Stimulated activated CD8-positive, alpha-beta memory T cell treated with anti-CD3 and anti-CD28 coated beads, Interleukin-12 subunit alpha, Interleukin-12 subunit beta, amount 100 ng/mL, for 24 hours (primary cell): ENCODE measurements around the gene ROR1.

Experiments
- DNase-seq: peaks from one replicate; pipeline ENCODE4 v3.0.0-alpha.2; 2020; ENCODE audit errors: extremely low read depth

Gene ROR1

DNA sequence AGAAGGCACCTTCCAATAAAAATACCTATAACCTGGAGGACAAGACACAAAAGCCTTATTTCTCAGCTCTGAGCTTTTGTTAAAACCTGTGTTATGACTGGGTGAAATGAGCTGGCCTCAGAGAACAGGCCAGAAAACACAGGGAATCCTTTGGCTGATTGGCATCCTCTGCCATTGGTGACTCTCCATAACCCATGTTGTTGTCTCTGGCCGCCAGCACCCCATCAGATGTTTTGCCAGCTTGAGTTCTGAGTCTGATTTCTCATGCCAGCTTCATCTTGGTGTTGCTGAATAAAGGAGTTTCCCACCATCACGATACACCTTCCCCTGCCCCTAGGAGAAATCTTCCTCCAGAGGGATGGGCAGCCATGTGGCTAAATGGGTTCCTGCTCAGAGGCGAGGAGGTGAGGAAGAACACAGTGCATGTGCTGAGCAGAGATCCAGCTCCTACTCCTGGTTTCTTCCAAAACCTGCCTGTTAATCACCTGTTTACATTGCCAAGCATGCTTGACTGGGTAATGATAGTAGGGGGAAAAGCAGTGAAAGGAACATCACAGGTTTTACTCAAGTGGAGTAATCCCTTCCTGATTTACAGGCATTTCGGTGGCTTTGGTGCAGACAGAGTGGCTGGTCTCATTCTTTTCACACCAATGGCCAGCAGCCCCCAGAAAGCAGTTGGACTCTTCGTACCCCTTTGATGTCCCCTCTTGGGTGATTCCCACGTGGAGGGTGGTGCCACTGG lies 109.8 kb downstream of the ROR1 start:
- no peak for DNase-seq

DNA sequence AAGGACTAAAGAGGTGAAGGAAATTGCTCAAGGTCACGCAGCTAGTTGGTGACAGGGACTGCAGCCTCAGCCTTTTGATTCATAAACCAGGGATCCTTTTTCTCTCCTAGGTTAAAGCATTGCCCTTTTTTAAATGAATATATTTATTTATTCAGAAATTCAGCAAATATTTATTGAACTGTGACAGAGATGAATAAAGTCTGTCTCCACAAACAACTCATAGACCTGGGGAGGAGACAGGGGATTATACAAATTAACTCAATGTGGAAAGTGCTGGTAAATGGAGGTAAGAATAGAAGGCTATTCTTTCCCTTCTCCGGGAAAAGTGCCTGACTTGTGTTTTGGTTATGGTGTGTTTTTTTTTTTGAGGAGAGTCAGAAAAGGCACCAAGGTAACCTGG lies 110.7 kb downstream of the ROR1 start:
- no peak for DNase-seq

DNA sequence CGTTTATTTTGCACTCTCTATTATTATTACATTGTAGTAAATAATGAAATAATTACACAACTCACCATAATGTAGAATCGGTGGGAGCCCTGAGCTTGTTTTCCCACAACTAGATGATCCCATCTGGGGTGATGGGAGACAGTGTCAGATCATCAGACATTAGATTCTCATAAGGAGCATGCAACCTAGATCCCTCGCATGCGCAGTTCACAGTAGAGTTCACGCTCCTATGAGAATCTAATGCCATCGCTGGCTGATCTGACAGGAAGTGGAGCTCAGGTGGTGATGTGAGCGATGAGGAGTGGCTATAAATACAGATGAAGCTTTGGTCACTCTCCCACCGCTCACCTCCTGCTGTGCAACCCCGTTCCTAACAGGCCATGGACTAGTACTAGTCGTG lies 112.1 kb downstream of the ROR1 start:
- DNase-seq, result no peak

DNA sequence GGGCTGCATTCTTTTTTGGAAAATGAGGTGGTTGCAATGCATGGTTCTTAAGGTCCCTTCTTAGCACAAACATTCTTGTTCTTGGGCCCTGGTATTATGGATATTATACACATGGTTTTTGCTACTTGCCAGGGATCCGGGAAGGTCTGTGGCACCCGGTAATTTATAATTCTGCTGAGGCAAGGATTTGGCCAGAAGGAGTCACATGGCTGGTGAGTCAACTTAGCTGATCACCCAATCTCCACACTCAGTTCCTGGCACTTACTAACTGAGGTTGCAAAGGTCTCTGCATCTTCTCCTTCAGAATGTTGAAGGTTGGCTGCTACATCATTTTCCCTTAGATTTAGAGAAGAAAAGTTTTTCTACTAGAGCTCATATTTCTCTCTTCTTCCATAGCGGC lies 112.5 kb downstream of the ROR1 start:
- no peak for DNase-seq

DNA sequence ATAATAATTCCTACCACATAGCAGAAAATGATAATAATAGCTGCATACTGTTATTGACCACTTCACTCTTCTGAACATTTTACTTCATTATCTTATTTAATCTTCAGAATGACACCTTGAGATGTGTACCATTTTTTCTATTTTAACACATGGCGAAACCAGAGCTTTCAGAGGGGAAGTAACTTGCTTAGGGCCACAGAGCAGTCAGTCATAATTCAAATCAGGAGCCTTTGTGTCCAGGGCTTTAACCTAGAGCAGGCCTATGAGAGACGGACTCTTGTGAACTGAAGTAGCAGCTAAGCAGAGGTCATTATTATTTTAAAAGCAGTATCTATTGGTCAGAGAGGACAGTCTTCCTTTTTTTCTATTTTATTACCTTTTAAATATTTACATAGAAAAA lies 114.0 kb downstream of the ROR1 start:
- DNase-seq, result no peak

DNA sequence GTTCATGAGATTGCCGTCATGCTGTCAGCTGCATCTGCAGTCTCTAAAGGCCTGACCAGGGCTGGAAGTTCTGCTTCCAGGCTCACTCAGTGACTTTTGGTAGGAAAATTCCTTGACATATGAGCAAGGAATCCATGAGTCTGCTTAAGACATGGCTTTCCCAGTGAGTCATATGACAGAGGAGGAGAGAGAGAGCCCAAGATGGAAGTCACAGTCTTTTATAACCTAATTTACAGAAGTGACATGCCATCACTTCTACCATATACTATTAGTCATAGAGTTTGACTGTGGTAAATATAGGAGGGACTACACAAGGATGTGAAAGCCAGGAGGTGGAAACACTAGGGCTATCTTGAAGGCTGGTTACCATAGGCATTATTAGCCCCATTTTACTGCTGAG lies 115.2 kb downstream of the ROR1 start:
- no peak for DNase-seq

DNA sequence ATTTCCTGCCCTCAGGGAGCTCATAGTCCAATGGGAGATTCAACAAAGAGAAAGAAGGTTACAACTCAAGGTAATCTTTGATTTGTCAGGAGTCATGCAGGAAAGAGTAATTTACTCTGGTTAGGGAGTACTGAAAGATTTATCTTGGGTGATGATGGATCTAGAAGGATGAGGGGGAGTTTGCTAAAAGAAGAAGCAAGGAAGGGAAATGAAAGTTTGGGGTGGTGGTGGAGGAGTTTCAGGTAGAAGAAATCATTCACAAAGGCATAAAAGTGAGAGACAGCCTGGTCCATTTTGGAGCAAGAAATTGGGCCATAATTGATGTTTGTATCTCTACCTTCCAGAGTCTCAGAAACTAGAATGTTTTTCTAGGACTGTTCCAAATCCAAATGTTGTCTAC lies 116.7 kb downstream of the ROR1 start:
- no peak for DNase-seq

DNA sequence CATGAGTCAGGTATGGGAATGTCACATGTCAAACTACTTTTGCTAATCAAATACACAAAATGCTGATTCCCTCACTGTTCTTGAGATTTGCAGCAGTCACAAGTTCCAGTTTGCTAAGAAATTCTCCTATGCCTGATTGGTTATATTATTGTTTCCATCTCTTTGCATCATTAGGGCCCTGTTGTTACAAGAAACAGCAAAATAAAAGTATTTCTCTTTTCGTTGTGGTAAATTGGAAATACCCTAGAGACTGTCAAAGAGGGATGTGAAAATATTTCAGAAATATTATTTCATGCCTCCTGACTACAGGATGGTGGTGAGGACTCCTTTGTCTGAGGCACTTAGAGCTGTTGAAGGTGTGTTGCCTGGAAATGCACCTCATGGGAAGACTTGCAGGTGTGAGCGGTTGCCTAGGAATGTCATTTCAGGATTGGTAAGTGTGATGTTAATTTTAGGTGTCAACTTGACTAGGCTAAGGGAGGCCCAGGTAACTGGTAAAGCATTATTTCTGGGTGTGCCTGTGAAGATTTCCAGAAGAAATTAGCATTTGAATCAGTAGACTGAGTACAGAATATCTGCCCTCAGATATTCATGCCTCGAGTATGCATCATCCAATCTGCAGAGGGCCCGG lies 117.4 kb downstream of the ROR1 start:
- DNase-seq, result no peak

DNA sequence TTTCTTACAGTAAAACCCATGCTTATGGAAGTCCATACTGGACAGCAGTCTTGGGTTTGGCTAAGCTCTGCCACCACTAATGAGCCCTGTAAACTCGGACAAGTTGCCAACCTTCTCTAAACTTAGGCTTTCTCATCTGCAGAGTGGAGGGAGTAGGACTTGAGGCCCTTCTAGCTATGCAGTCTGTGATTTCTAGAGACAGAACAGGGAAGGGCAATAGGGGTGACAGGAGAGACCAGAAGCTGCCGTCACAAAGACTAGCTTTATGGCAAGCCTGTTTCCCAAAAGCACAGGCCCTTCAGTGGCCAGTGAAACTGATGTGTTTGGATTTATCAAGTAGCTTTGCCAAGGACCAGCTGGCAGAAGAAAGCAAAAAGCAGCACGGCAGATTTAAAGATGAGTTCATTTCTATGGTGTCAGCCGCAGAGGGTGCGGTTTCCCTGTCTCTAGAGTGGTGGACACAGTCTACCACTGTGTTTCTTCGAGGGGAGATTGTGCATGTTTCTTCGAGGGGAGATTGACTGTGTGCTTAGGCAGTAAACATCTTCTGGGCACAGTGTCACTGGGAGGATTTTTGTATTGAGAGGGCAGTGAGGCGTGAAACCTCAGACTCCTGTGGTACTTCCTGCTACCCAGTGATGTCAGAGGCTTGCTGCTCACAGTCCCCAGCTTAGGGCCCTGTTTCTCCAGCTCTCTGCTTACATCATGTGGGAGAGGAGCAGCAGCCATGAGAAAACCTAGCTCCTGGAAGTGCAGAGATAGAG lies 119.0 kb downstream of the ROR1 start:
- no peak for DNase-seq

DNA sequence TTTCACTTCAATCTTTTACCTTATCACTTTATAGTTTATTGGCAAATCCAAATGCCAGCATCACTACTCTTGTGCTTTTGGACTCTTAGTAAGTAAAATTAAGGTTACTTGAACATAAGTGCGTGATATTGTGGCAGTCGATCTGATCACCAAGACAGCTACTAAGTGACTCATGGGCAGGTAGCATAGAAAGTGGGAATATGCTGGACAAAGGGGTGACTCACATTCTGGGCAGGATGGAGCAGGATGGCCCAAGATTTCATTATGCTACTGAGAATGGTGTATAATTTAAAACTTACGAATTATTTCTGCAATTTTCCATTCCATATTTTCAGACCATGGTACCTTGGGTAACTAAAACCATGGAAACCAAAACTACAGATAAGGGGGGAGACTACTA lies 120.2 kb downstream of the ROR1 start:
- no peak for DNase-seq

DNA sequence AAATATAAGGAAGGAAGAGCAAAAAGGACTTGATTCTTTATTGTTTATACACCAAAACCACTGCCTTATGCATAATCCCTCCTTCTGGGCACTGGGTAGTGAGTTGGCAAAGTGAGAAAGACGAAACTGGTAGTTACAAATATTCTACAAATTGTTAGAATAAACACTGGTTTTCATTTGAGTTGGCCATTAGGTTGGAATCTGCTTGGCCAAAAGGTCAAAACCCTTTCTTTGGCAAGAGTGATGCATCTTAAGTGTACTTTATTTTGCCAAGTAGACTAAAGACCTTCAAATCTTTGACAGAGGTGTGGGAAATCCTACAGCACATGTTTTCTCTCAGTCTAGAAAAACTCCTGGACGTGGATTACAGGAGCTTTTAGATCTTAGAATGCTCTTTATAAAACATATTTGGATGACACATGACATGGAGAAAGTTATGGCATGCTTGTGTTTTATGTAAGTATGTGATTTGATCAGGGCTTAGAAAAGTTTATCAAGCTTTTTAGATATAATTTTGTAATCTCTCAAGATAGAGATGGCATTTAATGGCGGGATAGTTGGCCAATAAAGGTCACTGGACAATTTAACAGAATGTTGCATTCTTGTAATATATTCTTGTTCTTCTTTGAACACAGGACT lies 120.9 kb downstream of the ROR1 start:
- no peak for DNase-seq

DNA sequence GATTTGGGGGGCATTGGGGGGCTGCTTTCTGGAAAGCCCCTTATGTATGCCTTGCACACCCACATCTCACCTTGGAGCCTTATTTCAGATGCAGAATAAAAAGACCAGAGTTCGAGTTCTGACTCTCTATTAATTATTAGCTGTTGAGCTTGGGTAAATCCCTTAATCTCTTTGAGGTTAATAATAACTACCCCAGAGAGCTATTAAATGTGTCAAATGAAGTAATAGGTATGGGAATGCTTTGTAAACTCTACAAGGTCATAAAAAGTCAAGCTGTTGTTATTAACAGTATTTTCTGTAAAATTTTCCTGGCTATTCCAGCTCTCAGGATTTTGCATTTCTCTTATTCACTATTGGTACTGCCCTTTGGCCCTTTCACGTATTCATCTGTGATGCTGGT lies 122.9 kb downstream of the ROR1 start:
- no peak for DNase-seq

DNA sequence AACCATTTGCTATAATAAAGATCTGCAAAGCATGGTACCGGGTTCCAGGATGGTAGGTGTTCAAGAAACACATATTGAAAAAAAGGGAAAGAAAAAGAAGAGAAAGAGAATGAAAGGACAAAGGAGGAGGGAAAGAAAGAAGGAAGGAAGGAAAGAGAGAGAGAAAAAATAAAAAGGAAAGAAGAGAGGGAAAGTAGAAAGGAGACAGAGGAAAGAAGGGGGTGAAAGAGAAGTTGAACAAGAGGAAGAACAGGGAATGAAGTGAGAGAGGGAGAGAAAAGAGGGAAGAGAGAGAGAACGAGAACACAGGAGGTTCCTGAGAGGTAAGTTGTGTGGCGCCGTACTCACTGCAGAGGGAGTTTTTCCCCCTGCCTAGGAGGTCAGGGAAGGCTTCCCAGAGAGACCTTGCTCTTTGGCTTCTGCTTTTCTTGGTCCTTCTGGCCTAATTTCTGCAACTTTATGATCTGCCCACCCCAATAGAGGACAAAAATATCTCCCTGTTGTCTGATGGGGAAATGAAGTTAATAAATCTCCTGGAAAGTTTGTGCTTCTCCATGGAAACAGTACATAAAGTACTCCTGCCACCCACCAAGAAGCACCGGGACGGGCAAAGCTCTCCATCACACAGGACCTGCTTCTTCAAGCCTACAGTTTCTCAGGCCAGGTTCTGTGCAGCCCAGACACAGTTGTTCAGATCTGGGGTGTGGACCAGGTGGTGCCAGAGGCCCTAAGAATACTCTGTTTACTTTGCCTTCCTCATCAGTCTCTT lies 124.8 kb downstream of the ROR1 start:
- no peak for DNase-seq

DNA sequence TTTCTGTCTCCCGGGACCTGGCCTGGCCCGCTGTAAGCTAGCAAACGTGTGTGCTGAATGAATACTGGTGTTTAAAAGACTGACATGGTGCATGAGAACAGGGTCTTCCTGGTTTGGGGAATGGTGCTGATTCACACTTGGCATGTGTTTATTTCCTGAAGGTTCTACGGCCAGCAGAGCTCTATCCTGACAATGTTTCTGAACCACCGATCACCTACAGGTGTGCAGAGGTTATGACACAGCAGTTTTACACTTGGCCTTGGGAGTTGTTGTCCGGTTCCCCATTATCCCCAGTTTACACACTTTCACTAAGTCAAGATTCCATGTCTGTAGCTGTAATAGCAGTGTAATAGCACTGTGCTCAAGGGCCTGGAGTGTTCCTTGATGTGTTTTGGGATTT lies 127.3 kb downstream of the ROR1 start:
- DNase-seq, result no peak

DNA sequence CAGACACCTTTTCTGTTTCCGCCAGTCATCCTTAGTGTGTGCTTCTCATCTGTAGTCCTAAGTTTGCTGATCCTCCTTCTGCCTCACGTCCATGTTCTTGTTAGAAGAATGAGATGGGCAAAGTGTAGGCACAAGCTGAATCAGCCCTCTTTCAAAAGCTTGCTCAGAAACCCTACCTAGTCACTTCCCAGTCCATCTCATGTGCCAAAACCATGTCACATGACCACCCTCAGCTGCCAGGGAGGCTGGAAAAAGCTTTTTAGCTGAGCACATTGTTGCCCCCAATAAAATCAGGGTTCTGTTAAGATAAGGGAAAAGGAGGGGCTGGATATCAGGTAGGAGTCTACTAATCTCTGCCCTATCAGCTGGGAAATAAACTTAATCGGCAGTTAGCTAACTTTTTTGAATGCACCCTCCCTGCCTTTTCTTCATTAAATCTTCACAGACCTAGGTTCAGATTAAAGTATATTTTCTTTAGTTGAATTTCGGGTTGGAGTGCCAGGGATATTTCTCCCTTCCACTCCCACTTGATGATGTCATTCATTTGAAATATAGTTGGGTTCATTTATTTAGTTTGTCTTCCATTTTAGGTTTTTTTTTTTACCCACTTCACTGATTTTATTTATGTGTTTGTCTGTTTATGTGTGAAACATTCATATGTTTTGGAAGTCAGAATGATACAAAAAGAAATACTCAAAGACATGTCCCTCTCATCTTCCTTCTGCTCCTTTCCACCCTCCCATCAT lies 129.2 kb downstream of the ROR1 start:
- no peak for DNase-seq

DNA sequence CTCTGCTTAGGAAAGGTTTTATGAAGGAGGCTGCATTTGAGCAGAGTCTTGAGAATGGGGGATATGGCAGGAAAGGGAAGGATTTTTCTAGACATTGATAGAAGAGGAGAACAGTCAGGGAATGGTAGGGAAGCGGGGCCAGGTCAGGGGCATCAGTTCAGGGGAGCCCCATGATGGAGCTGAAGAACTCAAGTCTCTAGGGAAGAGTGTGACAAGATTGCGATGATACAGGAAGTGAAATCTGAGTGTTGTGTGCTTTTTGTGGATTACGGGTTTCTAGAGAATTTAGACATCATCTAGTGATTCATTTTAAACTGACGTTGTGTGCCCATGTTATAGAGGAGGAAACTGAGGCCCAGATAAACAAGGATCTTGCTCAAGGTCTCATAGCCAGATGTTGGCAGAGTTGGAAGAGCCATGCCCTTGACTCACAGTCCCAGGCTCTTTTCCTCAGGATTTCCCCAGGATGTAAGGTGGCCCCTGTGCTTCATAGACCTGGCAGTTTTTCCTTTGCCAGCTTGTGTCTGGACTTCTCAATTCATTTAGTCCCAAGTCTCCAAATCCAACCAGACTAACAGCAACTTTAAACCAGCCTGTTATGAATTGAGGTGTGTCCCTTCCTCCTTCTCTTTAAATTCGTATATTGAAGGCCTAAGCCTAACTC lies 130.3 kb downstream of the ROR1 start:
- DNase-seq, result no peak

DNA sequence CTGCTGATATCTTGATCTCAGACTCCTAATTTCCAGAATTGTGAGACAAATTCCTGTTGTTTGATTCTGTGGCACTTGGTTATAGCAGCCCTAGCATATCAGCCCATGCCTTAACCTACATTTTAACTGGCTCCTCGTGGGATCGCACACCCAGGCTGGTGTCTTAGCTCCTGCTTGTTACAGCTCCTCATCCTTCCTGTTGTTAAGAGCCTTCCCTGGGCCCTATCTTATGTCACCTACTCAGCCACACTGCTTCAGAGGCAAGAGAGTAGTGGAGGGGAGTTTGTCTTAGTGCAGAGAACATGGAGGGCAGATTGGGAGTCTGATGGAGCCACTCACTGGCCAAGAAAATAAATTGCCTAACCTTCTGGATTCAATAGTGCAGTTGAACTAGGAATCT lies 131.0 kb downstream of the ROR1 start:
- DNase-seq, result no peak

DNA sequence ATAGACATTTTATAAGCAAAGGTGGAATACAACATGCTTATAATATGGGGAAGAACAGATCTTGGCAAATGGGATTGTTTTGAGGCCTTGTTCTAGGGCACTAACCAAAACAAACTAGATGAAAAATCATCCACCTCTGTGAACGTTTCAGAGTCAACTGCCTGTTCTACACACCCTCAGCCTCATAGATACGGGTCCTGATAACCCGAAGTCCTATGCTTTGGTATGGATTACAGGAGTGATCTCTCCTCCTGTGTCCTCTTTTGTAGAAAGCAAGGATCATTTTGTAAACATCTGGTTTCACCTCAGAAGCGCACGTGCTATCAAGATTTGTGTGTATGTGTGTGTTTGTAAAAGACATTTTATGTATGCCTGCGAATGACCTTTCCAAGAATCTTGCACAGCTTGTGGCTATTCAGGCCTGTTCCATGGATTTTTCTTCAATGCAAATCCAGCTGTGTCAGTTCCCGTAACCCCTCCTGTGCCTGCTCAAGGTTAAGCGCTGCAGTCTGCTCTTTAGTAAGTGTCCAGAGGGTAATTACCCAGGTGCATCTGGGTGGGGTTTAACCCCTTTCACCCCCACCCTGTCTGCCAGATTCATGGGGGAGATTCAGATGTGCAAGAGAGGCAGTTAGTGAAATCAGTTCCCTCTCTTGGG lies 132.4 kb downstream of the ROR1 start:
- no peak for DNase-seq

DNA sequence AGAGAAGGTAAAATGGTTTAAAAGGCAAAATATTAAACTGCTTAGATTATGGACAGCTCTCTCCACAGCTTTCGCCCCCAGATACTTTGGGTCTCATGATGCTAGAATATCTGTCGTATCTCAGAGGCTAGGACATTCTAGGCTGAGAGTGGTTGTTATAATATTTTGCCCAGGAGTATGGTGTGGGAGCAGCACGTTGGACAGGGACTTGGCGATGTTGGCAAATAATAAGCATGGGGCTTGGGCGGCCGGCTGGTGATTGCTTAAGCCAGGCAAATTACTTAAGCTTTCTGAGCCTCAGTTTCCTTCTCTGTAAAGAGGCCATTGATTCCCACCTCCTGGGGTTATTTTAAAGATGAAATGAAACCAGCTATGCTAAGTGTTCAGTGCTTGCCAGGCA lies 133.2 kb downstream of the ROR1 start:
- DNase-seq, result no peak

DNA sequence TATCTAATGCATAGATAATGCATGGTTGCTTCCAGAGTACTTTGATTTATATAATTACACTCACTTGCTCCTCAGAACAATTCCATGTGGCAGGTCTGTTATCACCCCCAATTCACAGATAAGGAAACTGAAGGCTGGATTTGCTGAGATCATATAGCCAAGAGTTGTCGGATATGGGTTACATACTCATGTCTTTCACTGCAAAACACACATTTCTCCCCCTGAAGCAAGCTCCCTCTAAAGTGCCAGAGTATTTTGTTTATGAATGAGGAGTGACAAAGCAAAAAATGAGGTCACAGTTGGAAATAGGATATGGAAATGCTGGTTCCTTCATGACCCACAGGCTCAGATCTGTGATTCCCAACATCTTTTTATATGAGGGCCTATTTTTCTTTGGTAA lies 134.2 kb downstream of the ROR1 start:
- DNase-seq, result no peak
